BE2C (cell line): ENCODE data around the gene SRRD.

Experiments used
- DNase-seq: peaks from one replicate; pipeline ENCODE4 v3.0.0-alpha.2; 2020
- H3K27me3 ChIP-seq: fragments of 250-450 bp; sonication (Bioruptor Pico); 2 replicates; pipeline ENCODE4 v1.5.1; 2020; ENCODE audit warnings: mild to moderate bottlenecking
- H3K36me3 ChIP-seq: fragments of 250-450 bp; sonication (Bioruptor Pico); 2 replicates; pipeline ENCODE4 v1.5.1; 2020; ENCODE audit warnings: mild to moderate bottlenecking
- H3K4me1 ChIP-seq: fragments of 250-450 bp; sonication (Bioruptor Pico); 2 replicates; pipeline ENCODE4 v1.5.1; 2020
- H3K4me3 ChIP-seq: 2 replicates; pipeline ENCODE4 v1.5.1; 2011; ENCODE audit warnings: low read depth, low read length
- H3K9me3 ChIP-seq: fragments of 250-450 bp; sonication (Bioruptor Pico); 2 replicates; pipeline ENCODE4 v1.5.1; 2020
- CTCF ChIP-seq: IDR thresholded peaks from 2 replicates; pipeline ENCODE4 v1.5.1; 2012; ENCODE audit warnings: mild to moderate bottlenecking, low read depth, low read length

Gene SRRD

DNA sequence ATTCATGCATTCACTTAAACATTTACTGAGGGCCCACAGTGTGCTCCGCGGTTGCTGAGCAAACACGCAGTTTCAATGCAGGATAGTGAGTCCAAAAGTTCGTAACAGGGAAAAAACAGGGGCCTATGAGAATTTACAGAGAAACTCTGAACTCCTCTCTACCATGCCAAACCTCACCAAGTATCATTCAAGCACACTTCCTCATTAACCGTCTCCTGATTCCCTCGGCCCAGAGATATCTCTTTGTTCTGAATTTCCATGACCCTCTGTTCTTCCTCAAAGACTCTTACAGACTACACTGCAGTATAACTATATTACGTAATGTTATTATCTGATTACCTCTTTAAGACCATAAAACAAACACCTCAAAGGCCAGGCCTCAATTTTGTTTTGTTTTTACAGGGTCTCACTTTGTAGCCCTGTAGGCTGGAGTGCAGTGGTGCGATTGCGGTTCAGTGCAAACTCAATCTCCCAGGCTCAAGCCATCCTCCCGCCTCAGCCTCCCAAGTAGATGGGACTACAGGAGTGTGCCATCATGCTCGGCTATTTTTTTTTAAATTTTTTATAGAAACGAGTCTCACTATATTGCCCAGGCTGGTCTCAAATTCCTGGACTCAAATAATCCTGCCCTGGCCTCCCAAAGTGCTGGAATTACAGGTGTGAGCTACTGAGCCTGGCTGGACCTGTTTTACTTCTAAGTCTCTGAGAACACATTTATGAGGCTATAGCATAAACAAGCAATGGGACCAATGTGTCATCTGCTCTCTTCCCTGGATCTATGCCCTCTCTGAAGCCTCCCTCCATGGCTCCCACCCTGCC, 3.7 kb upstream of the SRRD start:
- Histone ChIP-seq H3K36me3 (peaks cover 9% of the 10 kb centered on the region), H3K9me3 (no peaks in the 10 kb centered on the region), H3K27me3 (no peaks in the 10 kb centered on the region), H3K4me1 (peaks cover 2% of the 10 kb centered on the region; the same call in 1 of the 2 replicates), H3K4me3 (peak overlapping the region; percentile 2)
- no peak for TF ChIP-seq CTCF
- no peak for DNase-seq

- Histone ChIP-seq H3K36me3 (peaks cover 9% of the 10 kb centered on the region), H3K4me3 (no peak overlapping the region), H3K9me3 (no peaks in the 10 kb centered on the region), H3K4me1 (peaks cover 2% of the 10 kb centered on the region; the same call in 1 of the 2 replicates), H3K27me3 (no peaks in the 10 kb centered on the region)
- no peak for TF ChIP-seq CTCF
- no peak for DNase-seq
Measured at GRCh38 chr22:26480611-26480932, 3.1 kb upstream of the SRRD start.

- Histone ChIP-seq H3K36me3 (peaks cover 9% of the 10 kb centered on the region), H3K27me3 (no peaks in the 10 kb centered on the region), H3K4me1 (peaks cover 2% of the 10 kb centered on the region; the same call in 1 of the 2 replicates), H3K4me3 (peak overlapping the region; percentile 2; the same call in 1 of the 2 replicates), H3K9me3 (no peaks in the 10 kb centered on the region)
- no peak for TF ChIP-seq CTCF
- no peak for DNase-seq
Measured at GRCh38 chr22:26481112-26481693, 2.5 kb upstream of the SRRD start.

DNA sequence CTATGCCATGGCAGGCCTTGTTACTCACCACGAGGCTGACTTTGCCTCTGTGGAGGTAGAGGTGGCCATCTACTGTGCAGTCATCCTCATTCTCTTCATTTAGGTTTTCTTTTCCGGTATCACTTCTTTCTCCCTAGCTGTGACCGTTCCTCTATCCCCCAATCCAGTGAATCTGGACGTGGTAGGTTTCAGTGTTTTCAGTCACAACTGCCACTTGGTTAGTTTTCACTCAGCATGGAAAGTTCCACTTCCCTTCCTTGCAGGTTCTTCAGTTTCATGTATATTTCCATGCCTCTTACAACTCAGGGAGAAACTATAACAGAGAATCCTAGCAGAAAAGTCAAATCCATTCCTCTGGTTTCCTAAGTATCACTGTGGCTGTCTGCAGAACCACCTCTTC, 2.0 kb upstream of the SRRD start:
- Histone ChIP-seq H3K27me3 (no peaks in the 10 kb centered on the region), H3K4me1 (peaks cover 2% of the 10 kb centered on the region; the same call in 1 of the 2 replicates), H3K4me3 (peak overlapping the region; percentile 2; the same call in 1 of the 2 replicates), H3K36me3 (peaks cover 8% of the 10 kb centered on the region), H3K9me3 (no peaks in the 10 kb centered on the region)
- DNase-seq = no peak
- no peak for TF ChIP-seq CTCF

- Histone ChIP-seq H3K4me1 (peaks cover 2% of the 10 kb centered on the region; the same call in 1 of the 2 replicates), H3K4me3 (peak overlapping the region; percentile 67), H3K27me3 (no peaks in the 10 kb centered on the region), H3K36me3 (peaks cover 4% of the 10 kb centered on the region), H3K9me3 (no peaks in the 10 kb centered on the region)
- no peak for TF ChIP-seq CTCF
- no peak for DNase-seq
Measured at GRCh38 chr22:26482161-26482560, 1.5 kb upstream of the SRRD start.

DNA sequence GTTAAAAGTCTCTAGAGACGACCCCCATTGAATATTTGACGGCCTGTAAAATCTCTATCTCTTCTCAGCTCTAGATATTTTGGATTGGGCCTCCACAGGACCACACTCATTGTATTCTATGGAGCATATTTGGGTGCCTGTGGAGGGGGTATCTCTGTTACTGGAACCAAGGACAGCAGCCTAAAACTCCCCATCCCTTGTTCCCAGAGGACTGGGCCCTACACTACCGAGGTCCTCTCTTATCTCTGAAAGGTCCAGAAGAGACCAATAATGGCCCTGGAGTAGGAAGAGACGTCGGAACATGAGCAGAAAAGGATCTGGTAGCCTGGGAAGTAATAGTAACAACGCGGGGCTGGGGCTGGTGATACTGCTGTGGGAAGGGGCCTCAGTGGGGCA, 636 bp upstream of the SRRD start:
- no peak for DNase-seq
- no peaks in the 10 kb centered on the region for H3K9me3 ChIP-seq
- peaks cover 8% of the 10 kb centered on the region for H3K36me3 ChIP-seq

More for the DNA sequence above, 636 bp upstream of the SRRD start:
- Histone ChIP-seq H3K27me3 (no peaks in the 10 kb centered on the region), H3K4me1 (peaks cover 2% of the 10 kb centered on the region; the same call in 1 of the 2 replicates), H3K4me3 (peak overlapping the region; percentile 67)
- no peak for TF ChIP-seq CTCF
